ENCODE measurements around the gene KCNMB1. TPM values are rescaled to one million over a fixed set of nuclear protein-coding genes. Genes with fewer than 3 reads are reported as not detected.

Gene KCNMB1
- total and polyA plus RNA-seq, 2 donors (not counting 1 experiment from before 2014, with no cell fraction given) = 0.06 TPM; not detected in 1

GRCh38 chr5:170330568-170331054 is 58.6 kb downstream of the KCNMB1 start:
- Histone ChIP-seq H3K79me2 (ENCODE audit: control insufficient read depth, insufficient read depth, low read length) (peaks cover 3% of the 10 kb centered on the region), H3K4me3 (ENCODE audit: control extremely low read depth in 1 of 5, extremely low read depth in 1 of 5, insufficient read depth in 1 of 5, low read depth in 2 of 5, low read length in 4 of 5) (peak overlapping the region; percentile 4 to 45 (median 16)), H3K9ac (ENCODE audit: low read length) (peak overlapping the region; percentile 42), H2AFZ (ENCODE audit: insufficient read depth, low read depth, low read length, poor library complexity, severe bottlenecking) (peak overlapping the region; percentile 48), H3K36me3 (replicated peaks in 1 of 2; ENCODE audit: control extremely low read depth in 1 of 2, control insufficient read depth in 1 of 2, extremely low read depth in 1 of 2, insufficient read depth in 2 of 2, low read length in 1 of 2) (no peaks in the 10 kb centered on the region), H3K27ac (ENCODE audit: low read length in 2 of 2) (peak overlapping the region; percentile 49 to 78), H3K4me1 (ENCODE audit: control insufficient read depth in 2 of 2, insufficient read depth in 2 of 2, low read length in 2 of 2) (peaks cover 77 to 80% of the 10 kb centered on the region in 2 donors), H4K20me1 (ENCODE audit: control insufficient read depth, insufficient read depth, low read length, poor library complexity, severe bottlenecking) (no peaks in the 10 kb centered on the region), H3K27me3 (replicated peaks in 1 of 4; ENCODE audit: control extremely low read depth in 1 of 4, control insufficient read depth in 3 of 4, insufficient read depth in 4 of 4, low read length in 3 of 4) (no peaks in the 10 kb centered on the region), H3K9me3 (ENCODE audit: control extremely low read depth in 1 of 3, control insufficient read depth in 2 of 3, insufficient read depth in 1 of 3, low read length in 2 of 3) (no peaks in the 10 kb centered on the region), H3K4me2 (replicated peaks; ENCODE audit: low read depth, low read length, poor library complexity, severe bottlenecking) (peak overlapping the region; percentile 65)
- H3K4me1 Mint-ChIP-seq = peaks cover 39% of the 10 kb centered on the region
- 10% methylated on average over 9 of the region's 11 CpGs for WGBS (ENCODE audit: insufficient coverage)
- intact Hi-C loops (cut with micrococcal nuclease) = loop anchor here (1.0 to 5.0 kb wide), 5 partner anchors 9 to 748 kb away; partner anchors contain the start of gene SPDL1
- POLR2A ChIA-PET = interaction anchor here (1.1 to 2.1 kb wide), 3 partner anchors 33 to 56 kb away, joined by 3 to 6 read pairs (median 5); partner anchors contain the start of gene LCP2
- DNase-seq = no peak
- no peaks in the 10 kb centered on the region for H3K27me3 Mint-ChIP-seq
- peak; percentile 3 for ATAC-seq (ENCODE audit: low read depth)
- TF ChIP-seq, protein P1, sequence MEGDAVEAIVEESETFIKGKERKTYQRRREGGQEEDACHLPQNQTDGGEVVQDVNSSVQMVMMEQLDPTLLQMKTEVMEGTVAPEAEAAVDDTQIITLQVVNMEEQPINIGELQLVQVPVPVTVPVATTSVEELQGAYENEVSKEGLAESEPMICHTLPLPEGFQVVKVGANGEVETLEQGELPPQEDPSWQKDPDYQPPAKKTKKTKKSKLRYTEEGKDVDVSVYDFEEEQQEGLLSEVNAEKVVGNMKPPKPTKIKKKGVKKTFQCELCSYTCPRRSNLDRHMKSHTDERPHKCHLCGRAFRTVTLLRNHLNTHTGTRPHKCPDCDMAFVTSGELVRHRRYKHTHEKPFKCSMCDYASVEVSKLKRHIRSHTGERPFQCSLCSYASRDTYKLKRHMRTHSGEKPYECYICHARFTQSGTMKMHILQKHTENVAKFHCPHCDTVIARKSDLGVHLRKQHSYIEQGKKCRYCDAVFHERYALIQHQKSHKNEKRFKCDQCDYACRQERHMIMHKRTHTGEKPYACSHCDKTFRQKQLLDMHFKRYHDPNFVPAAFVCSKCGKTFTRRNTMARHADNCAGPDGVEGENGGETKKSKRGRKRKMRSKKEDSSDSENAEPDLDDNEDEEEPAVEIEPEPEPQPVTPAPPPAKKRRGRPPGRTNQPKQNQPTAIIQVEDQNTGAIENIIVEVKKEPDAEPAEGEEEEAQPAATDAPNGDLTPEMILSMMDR (IDR thresholded peaks at IDR 0.05) = no peak
- no peak for TF ChIP-seq EZH2 (IDR thresholded peaks at IDR 0.05; ENCODE audit: borderline replicate concordance, insufficient read depth, low read depth, low read length, poor library complexity, severe bottlenecking)
- no peak overlapping the region for H3K4me3 Mint-ChIP-seq
- CTCF ChIA-PET = interaction anchor here (1.2 to 6.9 kb wide), 6 partner anchors 29 to 63 kb away, joined by 3 to 44 read pairs (median 8); partner anchors contain the start of gene LCP2
- H3K9me3 Mint-ChIP-seq (ENCODE audit: insufficient read depth) = no peaks in the 10 kb centered on the region
- H3K27ac Mint-ChIP-seq = no peak overlapping the region

- DNase-seq (no peak), ATAC-seq (ENCODE audit: low read depth) (no peak)
- Histone ChIP-seq H2AFZ (ENCODE audit: insufficient read depth, low read depth, low read length, poor library complexity, severe bottlenecking) (peak overlapping the region; percentile 48), H3K36me3 (replicated peaks in 1 of 2; ENCODE audit: control extremely low read depth in 1 of 2, control insufficient read depth in 1 of 2, extremely low read depth in 1 of 2, insufficient read depth in 2 of 2, low read length in 1 of 2) (no peaks in the 10 kb centered on the region), H3K4me3 (ENCODE audit: control extremely low read depth in 1 of 5, extremely low read depth in 1 of 5, insufficient read depth in 1 of 5, low read depth in 2 of 5, low read length in 4 of 5) (peak overlapping the region in 1 of 5 experiments; percentile 13), H3K27me3 (replicated peaks in 1 of 4; ENCODE audit: control extremely low read depth in 1 of 4, control insufficient read depth in 3 of 4, insufficient read depth in 4 of 4, low read length in 3 of 4) (no peaks in the 10 kb centered on the region), H3K9ac (ENCODE audit: low read length) (no peak overlapping the region), H3K4me1 (ENCODE audit: control insufficient read depth in 2 of 2, insufficient read depth in 2 of 2, low read length in 2 of 2) (peaks cover 77 to 80% of the 10 kb centered on the region in 2 donors), H3K9me3 (ENCODE audit: control extremely low read depth in 1 of 3, control insufficient read depth in 2 of 3, insufficient read depth in 1 of 3, low read length in 2 of 3) (no peaks in the 10 kb centered on the region), H3K79me2 (ENCODE audit: control insufficient read depth, insufficient read depth, low read length) (peaks cover 3% of the 10 kb centered on the region), H3K27ac (ENCODE audit: low read length in 2 of 2) (peak overlapping the region in 1 of 2 donors; percentile 78), H3K4me2 (replicated peaks; ENCODE audit: low read depth, low read length, poor library complexity, severe bottlenecking) (peak overlapping the region; percentile 65), H4K20me1 (ENCODE audit: control insufficient read depth, insufficient read depth, low read length, poor library complexity, severe bottlenecking) (no peaks in the 10 kb centered on the region)
- CTCF ChIA-PET = interaction anchor here (2.2 to 6.9 kb wide), 2 partner anchors 32 to 62 kb away, joined by 8 to 44 read pairs; partner anchors contain the start of gene LCP2
- POLR2A ChIA-PET = no interaction called here
- no peaks in the 10 kb centered on the region for H3K27me3 Mint-ChIP-seq
- TF ChIP-seq, protein P1 (IDR thresholded peaks at IDR 0.05) = peak; percentile 11
- no peak for TF ChIP-seq EZH2 (IDR thresholded peaks at IDR 0.05; ENCODE audit: borderline replicate concordance, insufficient read depth, low read depth, low read length, poor library complexity, severe bottlenecking)
- H3K27ac Mint-ChIP-seq = no peak overlapping the region
- H3K4me1 Mint-ChIP-seq = peaks cover 38% of the 10 kb centered on the region
- 87% methylated on average over 3 of the region's 3 CpGs for WGBS (ENCODE audit: insufficient coverage)
- no peak overlapping the region for H3K4me3 Mint-ChIP-seq
- no peaks in the 10 kb centered on the region for H3K9me3 Mint-ChIP-seq (ENCODE audit: insufficient read depth)
- intact Hi-C loops (cut with micrococcal nuclease) = no loop called here
These were observed 59.6 kb downstream of the KCNMB1 start for GRCh38 chr5:170329524-170329923.

Measured in B cell (primary cell).